HFF-Myc (cell line): ENCODE measurements around the gene STK38L.

Experiments used
- DNase-seq: peaks from one replicate; pipeline ENCODE4 v3.0.0-alpha.2; 2011; ENCODE audit warnings: low read depth; ENCODE audit errors: extremely low read depth
- H3K4me3 ChIP-seq: replicated peaks from 2 replicates; pipeline ENCODE4 v1.5.1; 2011; ENCODE audit warnings: low read depth, mild to moderate bottlenecking, control low read depth, low read length
- TF ChIP-seq, protein P1 (sequence below): IDR thresholded peaks from 2 replicates; pipeline ENCODE4 v1.5.1; 2012; ENCODE audit warnings: mild to moderate bottlenecking, low read depth, low read length, control low read depth; ENCODE audit errors: missing control alignments

Gene STK38L

DNA sequence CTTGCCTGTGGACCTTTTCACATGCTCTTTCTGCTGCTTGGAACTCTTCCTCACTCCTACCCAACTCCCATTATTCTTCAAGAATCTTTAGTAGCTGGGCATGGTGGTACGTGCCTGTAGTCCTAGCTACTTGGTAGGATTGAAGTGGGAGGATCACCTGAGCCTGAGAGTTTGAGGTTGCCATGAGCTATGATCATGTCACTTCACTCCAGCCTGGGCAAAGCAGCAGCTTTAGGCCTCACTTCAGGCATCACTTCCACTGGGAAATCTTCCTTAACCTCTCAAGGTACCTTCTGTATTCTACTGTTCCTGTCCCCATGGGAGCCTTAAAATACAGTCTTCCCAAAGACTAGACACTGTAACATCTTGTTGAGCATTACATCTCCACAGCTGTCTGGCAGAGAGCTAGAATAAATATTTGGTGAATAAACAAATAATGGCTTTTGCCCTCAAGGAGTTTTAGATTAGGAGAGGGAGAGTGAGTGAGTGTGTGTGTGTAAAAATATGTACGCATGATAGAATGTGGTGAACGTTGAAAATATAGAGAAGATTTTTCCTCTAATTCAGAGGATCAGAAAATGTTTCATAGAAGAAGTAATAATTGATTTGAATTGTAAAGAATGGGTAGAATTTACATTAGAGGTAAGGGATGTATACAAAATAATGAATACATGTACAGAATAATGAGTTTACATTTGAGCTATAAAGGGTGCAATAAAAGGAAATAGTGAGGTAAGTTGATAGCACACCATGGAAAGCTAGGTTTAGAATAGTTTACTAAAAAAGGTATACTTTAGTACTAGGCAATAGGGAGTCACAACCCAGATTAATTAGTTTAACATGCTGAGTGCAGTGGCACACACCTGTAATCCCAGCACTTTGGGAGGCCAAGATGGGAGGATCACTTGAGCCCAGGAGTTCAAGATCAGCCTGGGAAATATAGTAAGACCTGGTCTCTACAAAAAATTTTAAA is 59.3 kb downstream of the STK38L start:
- TF ChIP-seq, protein P1, sequence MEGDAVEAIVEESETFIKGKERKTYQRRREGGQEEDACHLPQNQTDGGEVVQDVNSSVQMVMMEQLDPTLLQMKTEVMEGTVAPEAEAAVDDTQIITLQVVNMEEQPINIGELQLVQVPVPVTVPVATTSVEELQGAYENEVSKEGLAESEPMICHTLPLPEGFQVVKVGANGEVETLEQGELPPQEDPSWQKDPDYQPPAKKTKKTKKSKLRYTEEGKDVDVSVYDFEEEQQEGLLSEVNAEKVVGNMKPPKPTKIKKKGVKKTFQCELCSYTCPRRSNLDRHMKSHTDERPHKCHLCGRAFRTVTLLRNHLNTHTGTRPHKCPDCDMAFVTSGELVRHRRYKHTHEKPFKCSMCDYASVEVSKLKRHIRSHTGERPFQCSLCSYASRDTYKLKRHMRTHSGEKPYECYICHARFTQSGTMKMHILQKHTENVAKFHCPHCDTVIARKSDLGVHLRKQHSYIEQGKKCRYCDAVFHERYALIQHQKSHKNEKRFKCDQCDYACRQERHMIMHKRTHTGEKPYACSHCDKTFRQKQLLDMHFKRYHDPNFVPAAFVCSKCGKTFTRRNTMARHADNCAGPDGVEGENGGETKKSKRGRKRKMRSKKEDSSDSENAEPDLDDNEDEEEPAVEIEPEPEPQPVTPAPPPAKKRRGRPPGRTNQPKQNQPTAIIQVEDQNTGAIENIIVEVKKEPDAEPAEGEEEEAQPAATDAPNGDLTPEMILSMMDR, result no peak
- H3K4me3 ChIP-seq, result no peak overlapping the region
- no peak for DNase-seq

DNA sequence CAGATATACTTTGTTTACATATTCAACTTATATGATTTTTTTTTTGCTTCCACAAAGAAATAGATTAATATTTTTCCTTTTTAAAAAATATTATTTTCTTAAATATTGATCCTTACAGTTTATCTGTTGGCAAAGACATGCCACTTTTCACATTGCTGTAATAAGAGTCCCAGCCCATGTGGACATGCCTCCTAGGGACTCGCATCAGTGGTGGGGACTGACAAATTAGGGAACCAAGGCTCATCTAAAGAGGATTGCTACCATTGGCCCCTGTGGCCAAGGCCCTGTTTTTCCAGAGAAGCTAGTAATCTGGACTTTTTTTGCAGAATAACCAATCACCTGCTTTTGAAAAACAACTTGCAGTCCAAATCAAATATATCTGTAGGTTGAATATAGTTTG is 60.8 kb downstream of the STK38L start:
- no peak overlapping the region for H3K4me3 ChIP-seq
- no peak for DNase-seq
- TF ChIP-seq, protein P1, result no peak

DNA sequence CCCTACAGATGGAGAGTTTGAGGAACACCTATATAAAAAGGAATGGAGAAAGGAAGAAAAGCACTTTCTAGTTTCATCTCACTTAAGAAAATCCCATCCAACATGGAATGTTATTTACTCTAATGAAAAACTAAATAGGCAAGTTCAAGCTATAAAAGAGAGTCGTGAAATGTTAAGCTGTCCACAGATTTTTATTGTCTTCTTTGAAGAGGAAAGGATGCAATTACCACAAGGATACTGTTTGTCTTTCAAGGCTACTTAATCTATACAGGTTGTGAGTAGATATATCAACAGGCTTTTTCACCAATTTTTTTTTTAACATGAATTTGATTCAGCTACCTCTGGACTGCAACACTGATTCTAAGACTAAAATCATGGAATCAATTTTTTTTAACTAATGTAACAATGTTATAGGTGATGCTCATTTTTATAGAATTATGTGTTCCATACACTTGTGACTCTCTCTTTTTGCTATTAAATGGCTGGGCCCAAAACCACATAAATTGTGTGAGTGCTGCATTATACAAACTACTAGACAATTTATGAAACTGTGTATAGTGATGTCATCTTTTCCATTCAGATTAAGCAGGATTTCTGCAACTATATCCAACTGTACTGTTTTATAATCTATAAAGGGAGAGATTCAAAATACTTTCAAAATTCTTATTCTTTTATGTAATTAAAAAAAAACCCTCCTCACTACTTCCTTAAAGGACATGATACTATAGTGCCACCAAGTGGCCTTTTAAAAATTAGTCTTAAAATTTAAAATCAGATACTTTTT is 61.8 kb downstream of the STK38L start:
- TF ChIP-seq, protein P1, result peak; percentile 16
- DNase-seq, result no peak

DNA sequence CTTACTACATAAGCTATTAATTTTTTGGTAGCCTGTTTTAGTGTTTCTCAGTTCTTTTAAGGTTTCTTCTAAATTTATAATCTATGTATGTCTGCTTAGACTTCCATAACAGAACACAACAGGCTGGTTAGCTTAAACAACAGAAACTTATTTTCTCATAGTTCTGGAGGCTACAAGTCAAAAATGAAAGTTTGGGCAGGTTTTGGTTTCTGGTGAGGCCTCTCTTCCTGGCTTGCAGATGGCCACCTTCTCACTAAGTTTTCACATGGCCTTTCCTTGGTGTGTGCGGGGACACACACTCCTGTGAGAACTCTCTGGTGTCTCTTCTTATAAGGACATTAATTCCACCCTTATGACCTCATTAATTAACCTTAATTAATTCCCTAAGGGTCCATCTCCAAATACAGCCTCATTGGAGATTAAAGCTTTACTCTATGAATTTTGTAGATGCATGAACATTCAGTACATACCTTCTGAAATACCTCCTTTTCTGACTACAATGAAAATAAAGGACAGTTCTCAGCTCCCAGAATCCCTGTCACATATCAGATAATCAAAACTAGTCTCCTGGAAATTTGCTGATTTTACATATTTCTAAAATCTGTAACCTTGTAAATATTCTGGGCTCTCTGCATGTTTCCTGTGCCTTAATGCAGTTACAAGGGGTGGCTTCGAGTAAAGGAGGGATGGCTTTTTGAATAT is 65.4 kb downstream of the STK38L start:
- DNase-seq, result no peak
- no peak overlapping the region for H3K4me3 ChIP-seq
- TF ChIP-seq, protein P1, result no peak

More for the DNA sequence above, 61.8 kb downstream of the STK38L start:
- H3K4me3 ChIP-seq, result no peak overlapping the region

DNA sequence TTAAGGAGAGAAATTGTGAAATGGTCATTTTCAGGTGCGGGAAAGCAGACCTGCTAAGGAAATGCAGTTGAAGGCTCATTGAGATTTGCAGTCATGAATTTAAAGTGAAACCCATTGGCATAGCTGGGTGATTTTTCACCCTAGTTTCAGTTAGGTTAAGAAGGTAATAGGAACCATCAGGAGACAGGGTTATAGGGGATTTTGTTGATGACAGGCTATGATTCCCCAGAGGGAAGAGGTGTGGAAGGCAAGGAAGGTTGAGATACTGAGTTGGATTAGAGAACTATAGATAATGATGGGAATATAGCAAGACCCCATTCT is 65.9 kb downstream of the STK38L start:
- TF ChIP-seq, protein P1, result no peak
- no peak for DNase-seq
- H3K4me3 ChIP-seq, result no peak overlapping the region

DNA sequence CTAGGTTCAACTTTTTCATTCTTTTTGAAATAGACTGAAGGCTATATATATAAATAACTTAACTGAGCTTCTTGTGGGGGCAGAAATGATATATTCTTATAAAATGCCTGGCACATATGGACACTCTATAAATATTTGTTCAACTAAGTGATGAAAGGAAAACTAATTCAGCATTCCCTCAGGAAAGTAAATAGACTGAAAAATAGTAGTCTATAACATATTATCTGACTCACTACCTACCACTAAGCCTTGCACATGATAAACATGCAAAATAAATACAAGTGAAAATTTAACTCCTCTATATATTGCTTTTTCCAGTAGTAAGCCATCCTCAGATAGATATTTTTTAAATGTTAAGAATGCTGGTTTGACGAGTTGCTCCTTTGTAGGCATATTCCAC is 72.9 kb downstream of the STK38L start:
- TF ChIP-seq, protein P1, result no peak
- DNase-seq, result no peak
- H3K4me3 ChIP-seq, result no peak overlapping the region
